Measurements from ENCODE around the gene SEPTIN8. TPM values are rescaled to one million over a fixed set of nuclear protein-coding genes. Genes with fewer than 3 reads are reported as not detected.

The SEPTIN8 gene
- polyA plus RNA-seq, 2 donors, result 22.1 to 23.3 TPM

DNA sequence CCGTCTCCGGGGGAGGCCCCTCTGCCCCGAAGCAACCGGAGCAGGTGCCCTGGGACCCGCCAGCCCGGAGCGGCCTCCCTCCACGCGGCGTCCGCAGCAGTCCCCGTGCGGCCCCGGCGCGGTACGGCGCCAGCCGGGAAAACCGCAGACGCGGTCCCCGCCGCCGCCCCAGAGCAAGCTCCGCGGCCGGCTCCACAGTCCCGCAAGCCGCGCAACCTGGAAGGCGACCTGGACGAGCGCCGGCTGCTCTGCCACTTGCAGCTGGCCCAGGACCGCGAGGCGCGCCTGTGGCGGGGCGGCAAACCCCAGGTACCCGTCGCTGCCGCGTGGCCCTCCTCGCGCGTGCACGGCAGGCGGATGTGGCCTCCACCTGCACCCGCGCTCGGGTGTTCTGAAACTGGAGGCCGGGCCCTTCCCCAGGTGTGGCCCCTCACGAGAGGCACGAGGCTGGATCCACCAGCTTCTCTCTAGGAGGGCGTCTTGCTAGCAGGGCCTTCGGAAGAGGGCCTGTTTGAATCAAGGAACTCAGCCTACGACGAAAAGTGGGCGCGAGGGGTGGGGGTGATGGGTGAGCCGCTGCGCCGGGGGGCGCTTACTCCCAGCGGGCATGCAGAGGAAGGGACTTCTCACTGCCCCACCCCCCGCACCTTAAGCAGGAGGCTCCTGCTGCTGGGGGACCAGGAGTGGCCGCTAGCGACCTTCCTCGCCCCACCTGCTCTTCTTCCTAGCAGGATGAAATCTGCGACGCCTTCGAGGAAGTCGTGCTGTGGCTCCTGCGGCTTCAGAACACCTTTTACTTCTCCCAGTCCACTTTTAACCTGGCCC is 29.2 kb downstream of the SEPTIN8 start:
- H3K9me3 ChIP-seq (ENCODE audit: control insufficient read depth in 2 of 2, insufficient read depth in 1 of 2, low read depth in 1 of 2, low read length in 1 of 2), result no peaks in the 10 kb centered on the region
- peaks cover 0 to 7% of the 10 kb centered on the region in 2 donors for H3K4me1 ChIP-seq (ENCODE audit: control insufficient read depth in 2 of 2, insufficient read depth in 2 of 2, low read length in 1 of 2)
- 39 to 42% methylated on average over 61 to 76 of the region's 76 CpGs for WGBS, 2 donors
- H3K27ac ChIP-seq (ENCODE audit: low read depth in 2 of 2, low read length in 1 of 2), result peak overlapping the region in 1 of 2 donors; percentile 56
- H3K4me3 ChIP-seq (ENCODE audit: low read depth in 1 of 2, low read length in 2 of 2), result peak overlapping the region; percentile 30 to 50
- no peaks in the 10 kb centered on the region for H3K36me3 ChIP-seq (ENCODE audit: control insufficient read depth in 2 of 2, insufficient read depth in 2 of 2, low read length in 1 of 2)
- H3K27me3 ChIP-seq (ENCODE audit: control insufficient read depth in 1 of 2, insufficient read depth in 2 of 2, low read length in 2 of 2), result peaks cover 0 to 3% of the 10 kb centered on the region in 2 donors

DNA sequence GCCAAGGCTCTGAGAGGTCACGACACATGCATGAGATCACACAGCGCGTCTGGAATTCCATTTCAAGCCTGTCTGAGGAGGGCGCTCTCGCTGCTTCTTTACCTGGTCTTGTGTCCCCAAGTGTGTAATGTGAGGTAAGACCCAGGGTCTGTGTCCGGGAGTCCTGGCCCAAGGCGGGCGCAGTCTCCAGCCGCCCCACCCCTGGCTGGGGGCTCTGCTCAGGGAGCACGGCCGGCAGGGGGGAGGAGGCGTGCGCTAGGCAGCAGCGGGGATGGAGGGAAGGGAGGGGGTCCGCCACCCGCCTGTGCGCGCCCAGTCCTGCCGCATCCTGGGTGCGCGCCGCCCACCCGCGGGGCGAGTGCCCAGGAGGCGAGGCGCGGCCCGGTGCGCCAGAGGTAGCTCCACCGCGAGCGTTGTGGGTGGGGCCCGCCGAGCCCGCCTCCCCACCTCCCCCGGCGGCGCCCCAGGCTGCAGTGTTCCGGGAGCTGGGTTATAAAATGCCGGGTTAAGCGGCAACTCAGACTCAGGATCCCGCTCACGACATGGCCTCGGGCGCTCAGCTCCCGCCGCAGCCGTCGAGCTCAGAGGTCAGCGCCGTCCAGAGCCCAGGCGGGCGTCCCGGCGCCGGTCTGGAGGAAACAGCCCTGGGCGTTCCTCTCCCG is 30.0 kb downstream of the SEPTIN8 start, which contains the start of gene CCNI2:
TSS of gene CCNI2 (plus strand) at position 473 of the 662 bp plus-strand sequence. CDS start at position 543, 70 bp downstream.
- WGBS, 2 donors, result 1 to 3% methylated on average over 47 to 59 of the region's 59 CpGs
- Histone ChIP-seq H3K36me3 (ENCODE audit: control insufficient read depth in 2 of 2, insufficient read depth in 2 of 2, low read length in 1 of 2) (no peaks in the 10 kb centered on the region), H3K27me3 (ENCODE audit: control insufficient read depth in 1 of 2, insufficient read depth in 2 of 2, low read length in 2 of 2) (peaks cover 0 to 3% of the 10 kb centered on the region in 2 donors), H3K4me1 (ENCODE audit: control insufficient read depth in 2 of 2, insufficient read depth in 2 of 2, low read length in 1 of 2) (peaks cover 0 to 7% of the 10 kb centered on the region in 2 donors), H3K27ac (ENCODE audit: low read depth in 2 of 2, low read length in 1 of 2) (peak within 1 kb of the TSS; percentile 3 to 56), H3K9me3 (ENCODE audit: control insufficient read depth in 2 of 2, insufficient read depth in 1 of 2, low read depth in 1 of 2, low read length in 1 of 2) (no peaks in the 10 kb centered on the region), H3K4me3 (ENCODE audit: low read depth in 1 of 2, low read length in 2 of 2) (peak within 1 kb of the TSS; percentile 30 to 50)

DNA sequence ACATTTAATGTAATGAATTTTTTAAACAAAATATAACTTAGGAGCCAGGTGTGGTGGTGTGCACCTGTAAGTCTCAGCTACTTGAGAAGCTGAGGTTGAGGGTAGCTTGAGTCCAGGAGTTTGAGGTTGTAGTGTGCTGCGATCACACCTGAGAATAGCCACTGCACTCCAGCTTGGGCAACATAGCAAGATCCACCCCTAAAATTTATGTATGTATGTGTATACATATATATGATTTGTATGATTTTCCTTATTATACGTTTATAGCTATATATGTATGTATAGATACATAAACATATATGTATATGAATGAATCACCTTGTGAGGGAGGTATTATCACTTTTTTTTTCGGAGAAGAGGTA is 30.5 kb downstream of the SEPTIN8 start:
- Histone ChIP-seq H3K9me3 (ENCODE audit: control insufficient read depth in 2 of 2, insufficient read depth in 1 of 2, low read depth in 1 of 2, low read length in 1 of 2) (no peaks in the 10 kb centered on the region), H3K27me3 (ENCODE audit: control insufficient read depth in 1 of 2, insufficient read depth in 2 of 2, low read length in 2 of 2) (peaks cover 0 to 3% of the 10 kb centered on the region in 2 donors), H3K27ac (ENCODE audit: low read depth in 2 of 2, low read length in 1 of 2) (no peak overlapping the region), H3K4me1 (ENCODE audit: control insufficient read depth in 2 of 2, insufficient read depth in 2 of 2, low read length in 1 of 2) (peaks cover 0 to 7% of the 10 kb centered on the region in 2 donors), H3K4me3 (ENCODE audit: low read depth in 1 of 2, low read length in 2 of 2) (peak overlapping the region in 1 of 2 donors; percentile 50), H3K36me3 (ENCODE audit: control insufficient read depth in 2 of 2, insufficient read depth in 2 of 2, low read length in 1 of 2) (no peaks in the 10 kb centered on the region)
- WGBS, 2 donors, result 21 to 28% methylated on average over 3 of the region's 3 CpGs

DNA sequence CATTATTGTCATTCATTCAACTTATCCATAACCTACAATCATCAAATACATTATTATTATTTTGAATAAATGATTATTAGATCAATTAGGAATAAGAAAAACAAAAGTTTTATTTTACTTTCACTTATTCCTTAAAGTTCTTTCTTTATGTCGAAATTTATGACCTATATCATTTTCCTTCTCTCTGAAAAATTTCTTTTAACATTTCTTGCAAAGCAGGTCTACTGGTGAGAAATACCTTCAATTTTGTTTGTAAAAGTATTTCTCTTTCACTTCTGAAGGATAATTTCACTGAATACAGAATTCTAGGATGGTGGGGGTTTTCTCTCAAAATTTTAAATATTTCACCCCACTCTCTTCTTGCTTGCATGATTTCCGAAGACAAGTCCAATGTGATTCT is 32.4 kb downstream of the SEPTIN8 start:
- Histone ChIP-seq H3K27ac (ENCODE audit: low read depth in 2 of 2, low read length in 1 of 2) (no peak overlapping the region), H3K9me3 (ENCODE audit: control insufficient read depth in 2 of 2, insufficient read depth in 1 of 2, low read depth in 1 of 2, low read length in 1 of 2) (no peaks in the 10 kb centered on the region), H3K36me3 (ENCODE audit: control insufficient read depth in 2 of 2, insufficient read depth in 2 of 2, low read length in 1 of 2) (no peaks in the 10 kb centered on the region), H3K4me3 (ENCODE audit: low read depth in 1 of 2, low read length in 2 of 2) (no peak overlapping the region), H3K4me1 (ENCODE audit: control insufficient read depth in 2 of 2, insufficient read depth in 2 of 2, low read length in 1 of 2) (peaks cover 0 to 7% of the 10 kb centered on the region in 2 donors), H3K27me3 (ENCODE audit: control insufficient read depth in 1 of 2, insufficient read depth in 2 of 2, low read length in 2 of 2) (peaks cover 0 to 3% of the 10 kb centered on the region in 2 donors)
- WGBS, 2 donors, result 70 to 78% methylated on average over 2 of the region's 2 CpGs

DNA sequence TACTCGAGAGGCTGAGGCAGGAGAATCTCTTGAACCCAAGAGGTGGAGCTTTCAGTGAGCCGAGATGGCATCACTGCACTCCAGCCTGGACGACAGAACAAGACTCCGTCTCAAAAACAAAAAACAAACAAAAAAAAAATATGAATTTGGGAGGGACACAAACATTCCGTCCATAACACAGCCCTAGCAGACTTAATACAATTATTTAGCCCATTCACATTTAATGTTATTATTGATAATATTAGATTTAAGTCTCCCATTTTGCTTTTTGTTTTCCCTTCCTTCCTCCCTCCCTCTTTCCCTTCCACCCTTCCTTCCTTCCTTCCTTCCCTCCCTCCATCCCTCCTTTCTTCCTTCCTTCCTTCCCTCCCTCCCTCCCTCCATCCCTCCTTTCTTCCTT is 34.4 kb downstream of the SEPTIN8 start:
- WGBS, 2 donors, result 89 to 93% methylated on average over 5 of the region's 5 CpGs
- Histone ChIP-seq H3K36me3 (ENCODE audit: control insufficient read depth in 2 of 2, insufficient read depth in 2 of 2, low read length in 1 of 2) (no peaks in the 10 kb centered on the region), H3K27ac (ENCODE audit: low read depth in 2 of 2, low read length in 1 of 2) (no peak overlapping the region), H3K9me3 (ENCODE audit: control insufficient read depth in 2 of 2, insufficient read depth in 1 of 2, low read depth in 1 of 2, low read length in 1 of 2) (no peaks in the 10 kb centered on the region), H3K27me3 (ENCODE audit: control insufficient read depth in 1 of 2, insufficient read depth in 2 of 2, low read length in 2 of 2) (peaks cover 0 to 3% of the 10 kb centered on the region in 2 donors), H3K4me3 (ENCODE audit: low read depth in 1 of 2, low read length in 2 of 2) (no peak overlapping the region), H3K4me1 (ENCODE audit: control insufficient read depth in 2 of 2, insufficient read depth in 2 of 2, low read length in 1 of 2) (peaks cover 0 to 7% of the 10 kb centered on the region in 2 donors)

DNA sequence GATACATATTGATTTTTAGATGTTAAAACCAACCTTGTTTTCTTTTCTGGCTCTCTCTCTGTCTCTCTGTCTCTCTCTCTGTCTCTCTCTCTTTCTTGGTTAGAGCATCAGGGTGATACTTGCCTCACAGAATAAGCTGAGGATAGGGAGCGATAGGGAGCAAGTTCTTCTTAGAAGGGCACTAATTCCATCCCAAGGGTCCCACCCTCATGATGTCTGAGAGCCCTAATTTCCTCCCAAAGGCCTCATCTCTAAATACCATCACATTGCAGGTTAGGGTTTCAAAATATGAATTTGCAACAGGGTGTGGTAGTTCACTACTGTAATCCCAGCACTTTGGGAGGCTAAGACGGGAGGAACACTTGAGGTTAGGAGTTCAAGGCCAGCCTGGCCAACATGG is 34.9 kb downstream of the SEPTIN8 start:
- H3K27me3 ChIP-seq (ENCODE audit: control insufficient read depth in 1 of 2, insufficient read depth in 2 of 2, low read length in 2 of 2), result peaks cover 0 to 3% of the 10 kb centered on the region in 2 donors
- H3K27ac ChIP-seq (ENCODE audit: low read depth in 2 of 2, low read length in 1 of 2), result no peak overlapping the region
- WGBS, 2 donors, result 86 to 94% methylated on average over 2 of the region's 2 CpGs
- H3K36me3 ChIP-seq (ENCODE audit: control insufficient read depth in 2 of 2, insufficient read depth in 2 of 2, low read length in 1 of 2), result no peaks in the 10 kb centered on the region
- peaks cover 0 to 4% of the 10 kb centered on the region in 2 donors for H3K4me1 ChIP-seq (ENCODE audit: control insufficient read depth in 2 of 2, insufficient read depth in 2 of 2, low read length in 1 of 2)
- no peak overlapping the region for H3K4me3 ChIP-seq (ENCODE audit: low read depth in 1 of 2, low read length in 2 of 2)
- H3K9me3 ChIP-seq (ENCODE audit: control insufficient read depth in 2 of 2, insufficient read depth in 1 of 2, low read depth in 1 of 2, low read length in 1 of 2), result no peaks in the 10 kb centered on the region

DNA sequence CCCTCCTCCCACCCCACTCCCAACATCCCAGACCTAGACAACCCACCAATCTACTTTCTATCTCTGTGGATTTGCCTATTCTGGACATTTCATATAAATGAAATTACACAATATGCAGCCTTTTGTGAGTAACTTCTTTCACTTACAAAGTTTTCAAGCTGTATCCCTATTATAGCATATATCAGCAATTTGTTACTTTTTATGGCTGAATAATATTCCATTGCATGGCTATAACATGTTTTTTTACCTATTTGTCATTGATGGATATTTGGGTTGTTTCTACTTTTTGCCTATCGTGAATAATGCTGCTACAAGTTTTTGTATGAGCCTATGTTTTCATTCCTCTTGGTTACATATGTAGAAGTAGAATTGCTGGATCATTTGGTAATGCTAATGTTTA is 37.8 kb downstream of the SEPTIN8 start:
- Histone ChIP-seq H3K36me3 (ENCODE audit: control insufficient read depth in 2 of 2, insufficient read depth in 2 of 2, low read length in 1 of 2) (no peaks in the 10 kb centered on the region), H3K27ac (ENCODE audit: low read depth in 2 of 2, low read length in 1 of 2) (no peak overlapping the region), H3K4me1 (ENCODE audit: control insufficient read depth in 2 of 2, insufficient read depth in 2 of 2, low read length in 1 of 2) (no peaks in the 10 kb centered on the region), H3K27me3 (ENCODE audit: control insufficient read depth in 1 of 2, insufficient read depth in 2 of 2, low read length in 2 of 2) (no peaks in the 10 kb centered on the region), H3K4me3 (ENCODE audit: low read depth in 1 of 2, low read length in 2 of 2) (no peak overlapping the region), H3K9me3 (ENCODE audit: control insufficient read depth in 2 of 2, insufficient read depth in 1 of 2, low read depth in 1 of 2, low read length in 1 of 2) (no peaks in the 10 kb centered on the region)
- 74 to 81% methylated on average over 1 of the region's 1 CpG for WGBS, 2 donors

DNA sequence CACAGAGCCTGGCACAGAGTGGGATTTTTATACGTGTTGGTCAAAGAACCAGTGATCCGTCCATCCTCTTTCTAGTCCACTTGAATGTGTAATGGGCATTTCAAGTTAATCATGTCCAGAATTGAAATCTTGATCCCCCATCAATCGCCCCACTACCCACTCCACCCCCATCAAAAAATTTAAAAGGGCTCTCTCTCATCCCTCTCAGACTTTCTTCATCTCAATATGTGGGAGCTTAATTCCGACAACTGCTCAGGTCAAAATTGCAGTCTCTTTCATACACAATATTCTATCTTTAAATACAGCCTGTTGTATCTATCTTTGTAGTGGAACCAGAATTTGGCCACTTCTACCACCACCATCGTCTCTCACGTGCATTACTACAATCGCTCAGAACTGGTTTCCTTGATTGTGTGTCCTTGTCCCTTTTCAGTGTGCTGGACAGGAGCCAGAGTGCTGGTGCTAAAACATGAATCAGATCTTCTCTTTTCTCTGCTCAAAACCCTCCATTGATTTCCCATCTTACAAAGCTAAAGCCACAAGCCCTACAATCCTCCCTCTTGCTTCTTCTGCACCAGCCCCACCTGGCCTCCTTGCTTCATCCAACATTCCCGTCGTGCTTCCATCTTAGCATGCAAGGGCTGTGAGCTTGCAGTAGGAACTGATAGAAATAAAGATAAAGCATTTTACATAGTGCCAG is 38.9 kb downstream of the SEPTIN8 start:
- peak overlapping the region in 1 of 2 donors; percentile 83 for H3K4me3 ChIP-seq (ENCODE audit: low read depth in 1 of 2, low read length in 2 of 2)
- H3K36me3 ChIP-seq (ENCODE audit: control insufficient read depth in 2 of 2, insufficient read depth in 2 of 2, low read length in 1 of 2), result no peaks in the 10 kb centered on the region
- WGBS, 2 donors, result 68 to 78% methylated on average over 9 of the region's 9 CpGs
- H3K4me1 ChIP-seq (ENCODE audit: control insufficient read depth in 2 of 2, insufficient read depth in 2 of 2, low read length in 1 of 2), result no peaks in the 10 kb centered on the region
- no peaks in the 10 kb centered on the region for H3K27me3 ChIP-seq (ENCODE audit: control insufficient read depth in 1 of 2, insufficient read depth in 2 of 2, low read length in 2 of 2)
- H3K9me3 ChIP-seq (ENCODE audit: control insufficient read depth in 2 of 2, insufficient read depth in 1 of 2, low read depth in 1 of 2, low read length in 1 of 2), result no peaks in the 10 kb centered on the region
- H3K27ac ChIP-seq (ENCODE audit: low read depth in 2 of 2, low read length in 1 of 2), result no peak overlapping the region
